ENCODE data around the gene LMLN. TPM values are rescaled to one million over a fixed set of nuclear protein-coding genes. Genes with fewer than 3 reads are reported as not detected.

LMLN gene
- polyA plus RNA-seq, 2 of the 4 experiments (the other 2 are of a cell fraction), result 2.4 to 5.6 TPM

DNA sequence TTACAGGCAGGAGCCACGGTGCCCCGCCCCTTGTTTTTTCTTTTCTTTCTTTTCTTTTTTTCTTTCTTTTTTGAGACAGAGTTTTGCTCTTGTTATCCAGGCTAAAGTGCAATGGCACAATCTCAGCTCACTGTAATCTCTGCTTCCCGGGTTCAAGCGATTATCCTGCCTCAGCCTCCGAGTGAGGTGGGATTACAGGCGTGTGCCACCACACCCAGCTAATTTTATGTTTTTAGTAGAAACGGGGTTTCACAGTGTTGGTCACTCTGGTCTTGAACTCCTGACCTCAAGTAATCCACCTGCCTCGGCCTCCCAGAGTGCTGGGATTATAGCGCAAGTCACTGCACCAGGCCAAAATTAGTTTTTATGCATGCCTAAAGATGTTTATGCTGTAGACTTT, 7.6 kb upstream of the LMLN start:
- 84% methylated on average over 9 of the region's 9 CpGs for WGBS (ENCODE audit: missing lambda C conversion rate)
- ChIA-PET POLR2A (no interaction called here), CTCF (no interaction called here)
- Histone ChIP-seq H3K9me3 (no peaks in the 10 kb centered on the region), H3K4me1 (peaks cover 31% of the 10 kb centered on the region), H3K27ac (no peak overlapping the region), H3K4me2 (peak overlapping the region; percentile 84), H3K4me3 (no peak overlapping the region)
- no peak for FAIRE-seq
- TF ChIP-seq, protein P1, sequence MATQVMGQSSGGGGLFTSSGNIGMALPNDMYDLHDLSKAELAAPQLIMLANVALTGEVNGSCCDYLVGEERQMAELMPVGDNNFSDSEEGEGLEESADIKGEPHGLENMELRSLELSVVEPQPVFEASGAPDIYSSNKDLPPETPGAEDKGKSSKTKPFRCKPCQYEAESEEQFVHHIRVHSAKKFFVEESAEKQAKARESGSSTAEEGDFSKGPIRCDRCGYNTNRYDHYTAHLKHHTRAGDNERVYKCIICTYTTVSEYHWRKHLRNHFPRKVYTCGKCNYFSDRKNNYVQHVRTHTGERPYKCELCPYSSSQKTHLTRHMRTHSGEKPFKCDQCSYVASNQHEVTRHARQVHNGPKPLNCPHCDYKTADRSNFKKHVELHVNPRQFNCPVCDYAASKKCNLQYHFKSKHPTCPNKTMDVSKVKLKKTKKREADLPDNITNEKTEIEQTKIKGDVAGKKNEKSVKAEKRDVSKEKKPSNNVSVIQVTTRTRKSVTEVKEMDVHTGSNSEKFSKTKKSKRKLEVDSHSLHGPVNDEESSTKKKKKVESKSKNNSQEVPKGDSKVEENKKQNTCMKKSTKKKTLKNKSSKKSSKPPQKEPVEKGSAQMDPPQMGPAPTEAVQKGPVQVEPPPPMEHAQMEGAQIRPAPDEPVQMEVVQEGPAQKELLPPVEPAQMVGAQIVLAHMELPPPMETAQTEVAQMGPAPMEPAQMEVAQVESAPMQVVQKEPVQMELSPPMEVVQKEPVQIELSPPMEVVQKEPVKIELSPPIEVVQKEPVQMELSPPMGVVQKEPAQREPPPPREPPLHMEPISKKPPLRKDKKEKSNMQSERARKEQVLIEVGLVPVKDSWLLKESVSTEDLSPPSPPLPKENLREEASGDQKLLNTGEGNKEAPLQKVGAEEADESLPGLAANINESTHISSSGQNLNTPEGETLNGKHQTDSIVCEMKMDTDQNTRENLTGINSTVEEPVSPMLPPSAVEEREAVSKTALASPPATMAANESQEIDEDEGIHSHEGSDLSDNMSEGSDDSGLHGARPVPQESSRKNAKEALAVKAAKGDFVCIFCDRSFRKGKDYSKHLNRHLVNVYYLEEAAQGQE (IDR thresholded peaks at IDR 0.05), result no peak
- TF ChIP-seq MYC (IDR thresholded peaks at IDR 0.05; ENCODE audit: borderline replicate concordance, low read length) (no peak), JUN (IDR thresholded peaks at IDR 0.05) (no peak), MAFK (IDR thresholded peaks at IDR 0.05; ENCODE audit: partially characterized antibody) (no peak), POLR2AphosphoS2 (conservative IDR thresholded peaks at IDR 0.05; ENCODE audit: low read length) (no peak), SMC3 (IDR thresholded peaks at IDR 0.05) (no peak), RAD21 (conservative IDR thresholded peaks at IDR 0.05 in 1 of 2, IDR thresholded peaks at IDR 0.05 in 1 of 2) (no peak), RARB (CRISPR knock-in tag; IDR thresholded peaks at IDR 0.05) (no peak), ZC3H11A (IDR thresholded peaks at IDR 0.05) (no peak)
- TF ChIP-seq, protein P2, sequence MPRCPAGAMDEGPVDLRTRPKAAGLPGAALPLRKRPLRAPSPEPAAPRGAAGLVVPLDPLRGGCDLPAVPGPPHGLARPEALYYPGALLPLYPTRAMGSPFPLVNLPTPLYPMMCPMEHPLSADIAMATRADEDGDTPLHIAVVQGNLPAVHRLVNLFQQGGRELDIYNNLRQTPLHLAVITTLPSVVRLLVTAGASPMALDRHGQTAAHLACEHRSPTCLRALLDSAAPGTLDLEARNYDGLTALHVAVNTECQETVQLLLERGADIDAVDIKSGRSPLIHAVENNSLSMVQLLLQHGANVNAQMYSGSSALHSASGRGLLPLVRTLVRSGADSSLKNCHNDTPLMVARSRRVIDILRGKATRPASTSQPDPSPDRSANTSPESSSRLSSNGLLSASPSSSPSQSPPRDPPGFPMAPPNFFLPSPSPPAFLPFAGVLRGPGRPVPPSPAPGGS (IDR thresholded peaks at IDR 0.05), result no peak
- TF ChIP-seq, protein P3, sequence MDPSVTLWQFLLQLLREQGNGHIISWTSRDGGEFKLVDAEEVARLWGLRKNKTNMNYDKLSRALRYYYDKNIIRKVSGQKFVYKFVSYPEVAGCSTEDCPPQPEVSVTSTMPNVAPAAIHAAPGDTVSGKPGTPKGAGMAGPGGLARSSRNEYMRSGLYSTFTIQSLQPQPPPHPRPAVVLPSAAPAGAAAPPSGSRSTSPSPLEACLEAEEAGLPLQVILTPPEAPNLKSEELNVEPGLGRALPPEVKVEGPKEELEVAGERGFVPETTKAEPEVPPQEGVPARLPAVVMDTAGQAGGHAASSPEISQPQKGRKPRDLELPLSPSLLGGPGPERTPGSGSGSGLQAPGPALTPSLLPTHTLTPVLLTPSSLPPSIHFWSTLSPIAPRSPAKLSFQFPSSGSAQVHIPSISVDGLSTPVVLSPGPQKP (IDR thresholded peaks at IDR 0.05; ENCODE audit: low read depth, low read length), result no peak
- DNase-seq (ENCODE audit: low read depth in 1 of 2, low spot score in 1 of 2), result no peak
- ATAC-seq, result no peak

DNA sequence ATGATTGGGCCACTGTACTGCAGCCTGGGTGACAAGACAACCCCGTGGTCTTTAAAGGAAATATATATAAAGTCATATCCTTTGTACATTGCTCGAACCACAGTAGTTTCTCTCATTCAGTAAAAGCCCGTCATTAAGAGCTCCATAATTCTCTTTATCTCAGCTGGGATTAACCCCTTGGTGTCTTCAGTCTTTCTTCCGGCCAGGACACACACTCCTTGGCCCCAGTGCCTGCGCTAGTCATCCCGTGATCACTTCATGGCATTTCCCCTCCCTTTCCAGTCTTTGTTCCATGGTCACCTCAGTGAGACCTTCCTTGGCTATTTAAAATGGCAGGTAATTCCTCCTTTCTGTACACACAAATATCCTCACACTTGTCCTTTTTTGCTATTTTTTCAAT, 6.7 kb upstream of the LMLN start:
- ChIA-PET CTCF (no interaction called here), POLR2A (no interaction called here)
- no peak for ATAC-seq
- no peak overlapping the region for H3K27ac ChIP-seq
- H3K4me1 ChIP-seq, result peaks cover 31% of the 10 kb centered on the region
- no peaks in the 10 kb centered on the region for H3K9me3 ChIP-seq
- FAIRE-seq, result no peak
- H3K4me2 ChIP-seq, result peak overlapping the region; percentile 84
- 79% methylated on average over 6 of the region's 6 CpGs for WGBS (ENCODE audit: missing lambda C conversion rate)
- TF ChIP-seq PHF8 (IDR thresholded peaks at IDR 0.05; ENCODE audit: borderline replicate concordance, low read depth) (no peak), TFCP2L1 (CRISPR knock-in tag; IDR thresholded peaks at IDR 0.05) (no peak), NPAS2 (CRISPR knock-in tag; IDR thresholded peaks at IDR 0.05; ENCODE audit: borderline replicate concordance) (no peak), MYC (IDR thresholded peaks at IDR 0.05; ENCODE audit: borderline replicate concordance, low read length) (no peak), HDAC2 (IDR thresholded peaks at IDR 0.05) (no peak), RCOR1 (IDR thresholded peaks at IDR 0.05; ENCODE audit: low read depth, low read length) (no peak), SREBF2 (IDR thresholded peaks at IDR 0.05) (no peak), ZC3H11A (IDR thresholded peaks at IDR 0.05) (no peak), EHF (CRISPR knock-in tag; IDR thresholded peaks at IDR 0.05) (no peak), HOXB5 (CRISPR knock-in tag; IDR thresholded peaks at IDR 0.05) (no peak), RNF2 (IDR thresholded peaks at IDR 0.05; ENCODE audit: borderline replicate concordance, low read depth) (no peak), POLR2A (IDR thresholded peaks at IDR 0.05; ENCODE audit: low read length) (no peak), CEBPB (IDR thresholded peaks at IDR 0.05) (no peak), ESRRA (IDR thresholded peaks at IDR 0.05; ENCODE audit: borderline replicate concordance, low read length) (no peak), CBX2 (IDR thresholded peaks at IDR 0.05; ENCODE audit: borderline replicate concordance, low read depth) (no peak), TP53 (CRISPR knock-in tag; IDR thresholded peaks at IDR 0.05) (no peak)
- TF ChIP-seq, protein P2 (IDR thresholded peaks at IDR 0.05), result no peak
- TF ChIP-seq, protein P4, sequence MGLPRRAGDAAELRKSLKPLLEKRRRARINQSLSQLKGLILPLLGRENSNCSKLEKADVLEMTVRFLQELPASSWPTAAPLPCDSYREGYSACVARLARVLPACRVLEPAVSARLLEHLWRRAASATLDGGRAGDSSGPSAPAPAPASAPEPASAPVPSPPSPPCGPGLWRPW (IDR thresholded peaks at IDR 0.05), result no peak
- TF ChIP-seq, protein P1 (IDR thresholded peaks at IDR 0.05), result no peak
- no peak for DNase-seq (ENCODE audit: low read depth in 1 of 2, low spot score in 1 of 2)
- no peak overlapping the region for H3K4me3 ChIP-seq

All from A549 (cell line).